SK-N-MC (cell line): ENCODE data around the gene FUT8.

Source experiments
- EZH2 ChIP-seq: fragments of 200-600 bp; sonication (generic); IDR thresholded peaks from one replicate; pipeline ENCODE4 v1.6.1; 2017; ENCODE audit warnings: antibody characterized with exemption
- POLR2AphosphoS5 ChIP-seq: IDR thresholded peaks from 2 replicates; pipeline ENCODE4 v1.6.1; 2012; ENCODE audit warnings: mild to moderate bottlenecking, low read depth, low read length, borderline replicate concordance

DNA sequence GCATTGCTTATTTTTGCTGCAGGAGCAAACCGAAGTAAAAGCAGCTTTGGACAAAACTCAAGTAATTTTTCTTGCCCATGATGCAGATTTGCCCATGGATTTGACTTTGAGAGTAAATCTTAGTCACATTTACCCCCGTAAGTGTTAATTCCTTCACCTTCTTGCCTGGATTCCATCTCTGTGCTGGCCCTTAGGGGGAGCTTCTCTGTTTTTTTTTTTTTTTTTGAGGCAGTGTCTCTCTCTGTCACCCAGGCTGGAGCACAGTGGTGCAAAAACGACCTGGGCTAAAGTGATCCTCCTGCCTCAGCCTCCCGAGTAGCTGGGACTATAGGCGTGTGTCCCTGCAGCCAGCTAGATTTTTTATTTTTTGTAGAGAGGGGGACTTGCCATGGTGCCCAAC lies 210.2 kb downstream of the FUT8 start:
- TF ChIP-seq EZH2: no peak
- no peak for TF ChIP-seq POLR2AphosphoS5
